K562 (cell line): Measurements from ENCODE around the gene STUM. TPM values are rescaled to one million over a fixed set of nuclear protein-coding genes. Genes with fewer than 3 reads are reported as not detected.
"Not testable (repeated sequence)": the region's sequence is repeated elsewhere in the genome, so short reads cannot be mapped to it uniquely, and the experiment has no call there.

ENCODE experiments used
- ATAC-seq: fragments of 200-7000 bp; cut with Tn5 transposase; 3 replicates; pipeline ENCODE4 v1.9.1; 2020; ENCODE audit warnings: moderate library complexity
- BruUV-seq: library from RNA; stranded (reverse); fragments of 400-500 nt; replicated peaks from 2 replicates; lab custom pipeline; 2021; lab: Mats Ljungman, UMichigan
- CTCF ChIA-PET: fragments of 300-600 bp; formaldehyde crosslinking; extraction: SDS; loops from one replicate; lab custom pipeline; 2021; ENCODE audit warnings: low intra/inter-chr PET ratio; lab: Yijun Ruan, JAX
- POLR2A ChIA-PET: fragments of 300-600, 350-650 bp; sonication (Branson Sonifier 250); formaldehyde crosslinking; extraction: SDS; loops from one replicate; lab custom pipeline; 2021; ENCODE audit warnings: antibody characterized with exemption, inconsistent platforms; lab: Yijun Ruan, JAX
- DNase-seq, 4 experiments: peaks; one replicate each; pipeline versions ENCODE4 v3.0.0 to v3.0.0-alpha.2; 2011 to 2018; ENCODE audit warnings: low spot score in 3 of 4, mixed read lengths in 3 of 4; ENCODE audit errors: extremely low read depth in 1 of 4
- FAIRE-seq: peaks from 2 replicates; lab custom pipeline; 2011; peaks lifted over from hg19 to GRCh38; lab: Jason Lieb, UNC
- H2AFZ ChIP-seq: 2 replicates; pipeline ENCODE4 v1.6.0; 2011; ENCODE audit warnings: low read depth, low read length, control low read depth, inconsistent platforms
- H3K27ac ChIP-seq: fragments of 200-600 bp; 3 replicates; pipeline ENCODE4 v1.8.0; 2011; ENCODE audit warnings: low read depth, mild to moderate bottlenecking, control low read depth, inconsistent platforms, low read length, moderate library complexity, mixed read lengths; ENCODE audit errors: extremely low read depth
- H3K27me3 ChIP-seq, 2 experiments: fragments of 300-600 bp in 1 of 2; 2 replicates in 1 of 2; 3 replicates in 1 of 2; pipeline versions ENCODE4 v1.6.0 to v1.8.0; 2011; ENCODE audit warnings: inconsistent platforms in 2 of 2, low read length in 2 of 2, mild to moderate bottlenecking in 1 of 2, mixed read lengths in 1 of 2, moderate library complexity in 1 of 2; ENCODE audit not compliant: control insufficient read depth in 2 of 2, insufficient read depth in 2 of 2
- H3K36me3 ChIP-seq: fragments of 300-600 bp; 3 replicates; pipeline ENCODE4 v1.8.0; 2011; ENCODE audit warnings: mild to moderate bottlenecking, low read length, inconsistent platforms; ENCODE audit not compliant: control insufficient read depth, insufficient read depth
- H3K4me1 ChIP-seq, 2 experiments: fragments of 200-600 bp in 1 of 2; replicated peaks in 1 of 2; 2 replicates in 1 of 2; 3 replicates in 1 of 2; pipeline versions ENCODE4 v1.5.1 to v1.8.0; 2011; ENCODE audit warnings: inconsistent platforms in 2 of 2, low read length in 2 of 2, mild to moderate bottlenecking in 1 of 2, mixed read lengths in 1 of 2, moderate library complexity in 1 of 2; ENCODE audit not compliant: control insufficient read depth in 2 of 2, insufficient read depth in 2 of 2
- H3K4me2 ChIP-seq: 2 replicates; pipeline ENCODE4 v1.6.1; 2011; ENCODE audit warnings: low read length, control low read depth, inconsistent platforms, mixed read lengths; ENCODE audit not compliant: insufficient read depth
- H3K4me3 ChIP-seq: fragments of 200-600 bp; sonication (generic), shearing (Covaris generic); 2 replicates; pipeline ENCODE4 v1.5.1; 2016; ENCODE audit warnings: control low read depth, inconsistent platforms
- H3K79me2 ChIP-seq: fragments of 200-600 bp; 3 replicates; pipeline ENCODE4 v1.8.0; 2011; ENCODE audit warnings: low read length, inconsistent platforms; ENCODE audit not compliant: control insufficient read depth, insufficient read depth
- H3K9ac ChIP-seq, 2 experiments: 2 replicates each; pipeline versions ENCODE4 v1.6.0 to v1.6.1; 2011; ENCODE audit warnings: low read depth in 2 of 2, low read length in 2 of 2, control low read depth in 1 of 2, inconsistent platforms in 1 of 2, mild to moderate bottlenecking in 1 of 2, mixed read lengths in 1 of 2; ENCODE audit not compliant: insufficient read depth in 1 of 2
- H3K9me1 ChIP-seq: one replicate; pipeline ENCODE4 v1.6.0; 2011; ENCODE audit warnings: inconsistent platforms, mild to moderate bottlenecking, low read length, moderate library complexity; ENCODE audit not compliant: control insufficient read depth, insufficient read depth
- H3K9me3 ChIP-seq: replicated peaks from 2 replicates; pipeline ENCODE4 v1.5.1; 2011; ENCODE audit warnings: low read depth, low read length, inconsistent platforms; ENCODE audit not compliant: control insufficient read depth, insufficient read depth
- H4K20me1 ChIP-seq: replicated peaks from 2 replicates; pipeline ENCODE4 v1.6.1; 2011; ENCODE audit warnings: low read length, inconsistent platforms, mixed read lengths; ENCODE audit not compliant: control insufficient read depth, insufficient read depth
- BACH1 ChIP-seq: fragments of 200-800 bp; sonication (Bioruptor generic); IDR thresholded peaks from 2 replicates; pipeline ENCODE4 v1.6.1; 2016; ENCODE audit warnings: missing genetic modification characterization, missing compliant biosample characterization
- MEF2D ChIP-seq: conservative IDR thresholded peaks from 2 replicates; pipeline ENCODE4 v1.6.1; 2016; ENCODE audit warnings: low read depth, missing genetic modification characterization, missing compliant biosample characterization
- MXI1 ChIP-seq: IDR thresholded peaks from 2 replicates; pipeline ENCODE4 v1.6.1; 2011; ENCODE audit warnings: low read depth, mild to moderate bottlenecking, improper control_type of control experiment, low read length
- RAD51 ChIP-seq: fragments of 450-650 bp; IDR thresholded peaks from 2 replicates; pipeline ENCODE4 v1.7.1; 2016; ENCODE audit warnings: low read depth, mild to moderate bottlenecking, borderline replicate concordance
- SMAD3 ChIP-seq: fragments of 450-650 bp; formaldehyde crosslinking; conservative IDR thresholded peaks from 2 replicates; pipeline ENCODE4 v1.4.0; 2020; ENCODE audit warnings: mild to moderate bottlenecking
- SMARCA5 ChIP-seq: fragments of 450-650 bp; IDR thresholded peaks from 2 replicates; pipeline ENCODE4 v1.6.1; 2016
- WHSC1 ChIP-seq: IDR thresholded peaks from one replicate; pipeline ENCODE4 v1.6.1; 2012; ENCODE audit warnings: low read length, control low read depth, inconsistent platforms
- ZBED1 ChIP-seq: IDR thresholded peaks from 2 replicates; pipeline ENCODE4 v1.6.1; 2014
- ZNF140 ChIP-seq: fragments of 250-450 bp; sonication (Bioruptor Pico); IDR thresholded peaks from 2 replicates; pipeline ENCODE4 v1.8.0; 2021; ENCODE audit warnings: moderate library complexity, mild to moderate bottlenecking, inconsistent platforms
- WGBS: fragments of 100-300 bp; shearing (Covaris generic); methylation state at CpG from one replicate; pipeline ENCODE4 v1.1.6; 2016; ENCODE audit warnings: low coverage, mixed read lengths; ENCODE audit not compliant: insufficient coverage; ENCODE audit errors: missing lambda C conversion rate; 5-methylcytosine and 5-hydroxymethylcytosine counted together
- in situ Hi-C: fragments of 300-500 bp; cut with MboI; formaldehyde crosslinking; loops from 4 replicates; pipeline ENCODE4 v1.15.0; 2018; ENCODE audit warnings: inconsistent platforms, mixed read lengths
- intact Hi-C: fragments of 100-400 bp; cut with micrococcal nuclease; formaldehyde crosslinking; loops from 2 replicates; pipeline ENCODE4 v1.14.2; 2022
- polyA plus RNA-seq, 8 experiments: library from polyadenylated mRNA; depleted of rRNA in 4 of 8; stranded (reverse) in 5 of 8; unstranded in 3 of 8; fragments of >200 nt; fragmentation: Nextera tagmentation in 2 of 8; fragmentation: Illumina TruSeq in 1 of 8; extraction: Ambion mirVana in 2 of 8; extraction: Trizol in 1 of 8; gene quantifications; 2 replicates each; pipeline versions ENCODE4 v1.2.1 to v1.2.3, GENCODE V29; 2011 to 2014; ENCODE audit warnings: inconsistent platforms in 1 of 8, missing spikeins in 1 of 8
- total RNA-seq, 7 experiments: library from RNA; depleted of rRNA in 6 of 7; stranded (reverse); fragments of >200 nt in 6 of 7; fragmentation: Illumina TruSeq in 2 of 7; extraction: Trizol in 2 of 7; gene quantifications; 2 replicates each; pipeline versions ENCODE4 v1.2.1 to v1.2.3, GENCODE V29; 2011 to 2021; ENCODE audit warnings: low replicate concordance in 1 of 7
- TF ChIP-seq, protein P1 (sequence below): fragments of 250-450 bp; sonication (Bioruptor Pico); IDR thresholded peaks from 2 replicates; pipeline ENCODE4 v1.5.0; 2020; ENCODE audit warnings: mild to moderate bottlenecking

Gene STUM
- total and polyA plus RNA-seq, 9 of the 15 experiments (the other 6 are each of a cell fraction or from before 2014, with no cell fraction given) = not detected

- H3K9me3 ChIP-seq = no peaks in the 10 kb centered on the region
- H3K4me2 ChIP-seq = no peak overlapping the region
- in situ Hi-C loops = loop anchor here (5.0 to 10.0 kb wide), 3 partner anchors 189 to 1316 kb away; no protein-coding TSS in a partner anchor
- H3K4me3 ChIP-seq = no peak overlapping the region
- DNase-seq (no peak), FAIRE-seq (no peak)
- H3K36me3 ChIP-seq = no peaks in the 10 kb centered on the region
- 0 out of 2 replicates have a peak, but pooled peaks cover 10% of the 10 kb centered on the region for H4K20me1 ChIP-seq
- POLR2A ChIA-PET = interaction anchor here (0.6 to 1.2 kb wide), 3 partner anchors 10 to 1202 kb away, joined by 3 to 4 read pairs (median 3); no protein-coding TSS in a partner anchor
- no peak overlapping the region for H2AFZ ChIP-seq
- intact Hi-C loops = loop anchor here (5.0 kb wide), 1 partner anchor 39 kb away; no protein-coding TSS in a partner anchor
- no peak overlapping the region for H3K9ac ChIP-seq
- no peak for TF ChIP-seq SMARCA5
- TF ChIP-seq, protein P1, sequence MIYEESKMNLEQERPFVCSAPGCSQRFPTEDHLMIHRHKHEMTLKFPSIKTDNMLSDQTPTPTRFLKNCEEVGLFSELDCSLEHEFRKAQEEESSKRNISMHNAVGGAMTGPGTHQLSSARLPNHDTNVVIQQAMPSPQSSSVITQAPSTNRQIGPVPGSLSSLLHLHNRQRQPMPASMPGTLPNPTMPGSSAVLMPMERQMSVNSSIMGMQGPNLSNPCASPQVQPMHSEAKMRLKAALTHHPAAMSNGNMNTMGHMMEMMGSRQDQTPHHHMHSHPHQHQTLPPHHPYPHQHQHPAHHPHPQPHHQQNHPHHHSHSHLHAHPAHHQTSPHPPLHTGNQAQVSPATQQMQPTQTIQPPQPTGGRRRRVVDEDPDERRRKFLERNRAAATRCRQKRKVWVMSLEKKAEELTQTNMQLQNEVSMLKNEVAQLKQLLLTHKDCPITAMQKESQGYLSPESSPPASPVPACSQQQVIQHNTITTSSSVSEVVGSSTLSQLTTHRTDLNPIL (CRISPR knock-in tag) = no peak
- no peak for TF ChIP-seq MEF2D (tag)
- TF ChIP-seq WHSC1 = no peak
- no peak for TF ChIP-seq MXI1
- no peak for TF ChIP-seq ZNF140 (CRISPR knock-in tag)
- no peak for TF ChIP-seq ZBED1
- TF ChIP-seq BACH1 = no peak
- TF ChIP-seq SMAD3 (CRISPR knock-in tag) = no peak
- no peak for TF ChIP-seq RAD51
- TF ChIP-seq, all 486 proteins: peak for 0
- ATAC-seq = no peak
- Histone ChIP-seq H3K27me3 (peaks cover 51 to 93% of the 10 kb centered on the region in 2 experiments), H3K79me2 (no peaks in the 10 kb centered on the region), H3K27ac (no peak overlapping the region), H3K9me1 (no peaks in the 10 kb centered on the region), H3K4me1 (peaks cover 8 to 38% of the 10 kb centered on the region in 2 experiments; a peak in 4 of 5 replicates)
- CTCF ChIA-PET = interaction anchor here (0.7 kb wide), 1 partner anchor 191 kb away, joined by 3 read pairs; no protein-coding TSS in a partner anchor
- no TSS peak for BruUV-seq
- 3% methylated on average over 16 of the region's 16 CpGs for WGBS
Observed at GRCh38 chr1:226638608-226639007, 90.0 kb downstream of the STUM start.

GRCh38 chr1:226639206-226639605, 90.6 kb downstream of the STUM start:
- not testable (repeated sequence) for H3K4me3 ChIP-seq, H3K4me2 ChIP-seq, BruUV-seq, H3K9ac ChIP-seq, H3K27ac ChIP-seq, H3K9me3 ChIP-seq, FAIRE-seq, H3K36me3 ChIP-seq, ATAC-seq, DNase-seq, H3K79me2 ChIP-seq, H2AFZ ChIP-seq, H3K9me1 ChIP-seq
- 2% methylated on average over 8 of the region's 8 CpGs for WGBS
- POLR2A ChIA-PET = interaction anchor here (0.6 kb wide), 1 partner anchor 15 kb away, joined by 3 read pairs; no protein-coding TSS in a partner anchor
- CTCF ChIA-PET = interaction anchor here (0.6 to 0.7 kb wide), 2 partner anchors 190 to 1091 kb away, joined by 3 to 4 read pairs; no protein-coding TSS in a partner anchor
- Histone ChIP-seq H3K27me3 (peaks cover 54 to 95% of the 10 kb centered on the region in 2 experiments), H4K20me1 (0 out of 2 replicates have a peak, but pooled peaks cover 12% of the 10 kb centered on the region), H3K4me1 (peaks cover 8 to 39% of the 10 kb centered on the region in 2 experiments; a peak in 4 of 5 replicates)
- in situ Hi-C loops = loop anchor here (5.0 to 10.0 kb wide), 3 partner anchors 188 to 1316 kb away; no protein-coding TSS in a partner anchor
- intact Hi-C loops = loop anchor here (5.0 kb wide), 1 partner anchor 38 kb away; no protein-coding TSS in a partner anchor
